Stimulated activated CD8-positive, alpha-beta memory T cell treated with anti-CD3 and anti-CD28 coated beads, Interleukin-12 subunit alpha, Interleukin-12 subunit beta, amount 100 ng/mL, for 1 hour (primary cell): ENCODE data around the gene SDF2L1.
"Not testable (repeated sequence)": the region's sequence is repeated elsewhere in the genome, so short reads cannot be mapped to it uniquely, and the experiment has no call there.

Experiments
- DNase-seq: peaks from one replicate; pipeline ENCODE4 v3.0.0-alpha.2; 2020; ENCODE audit warnings: low read depth

SDF2L1 gene

GRCh38 chr22:21636629-21637218 lies 5.4 kb upstream of the SDF2L1 start:
- DNase-seq, result no peak

- DNase-seq, result not testable (repeated sequence)
These were observed 4.7 kb upstream of the SDF2L1 start for GRCh38 chr22:21637450-21637849.

DNA sequence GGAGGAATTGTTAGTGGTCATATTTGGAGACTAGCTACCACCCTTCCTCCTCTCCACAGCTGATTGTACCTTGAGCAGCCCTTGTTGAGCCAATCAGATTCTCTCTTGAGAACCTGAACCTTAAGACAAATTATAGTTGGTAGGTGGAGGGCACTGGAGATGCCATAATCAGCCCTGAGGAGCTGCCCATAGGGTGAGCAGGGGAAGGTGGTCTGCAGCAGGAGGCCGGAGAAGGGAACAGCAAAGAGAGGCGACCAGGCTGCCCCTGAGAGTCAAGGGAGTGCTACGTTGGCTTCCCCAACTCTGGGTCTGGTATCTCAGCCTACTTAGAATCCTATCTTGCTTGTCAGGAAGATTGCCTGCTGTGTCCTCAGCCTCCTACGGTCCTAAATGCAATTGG lies 2.7 kb upstream of the SDF2L1 start:
- no peak for DNase-seq

DNA sequence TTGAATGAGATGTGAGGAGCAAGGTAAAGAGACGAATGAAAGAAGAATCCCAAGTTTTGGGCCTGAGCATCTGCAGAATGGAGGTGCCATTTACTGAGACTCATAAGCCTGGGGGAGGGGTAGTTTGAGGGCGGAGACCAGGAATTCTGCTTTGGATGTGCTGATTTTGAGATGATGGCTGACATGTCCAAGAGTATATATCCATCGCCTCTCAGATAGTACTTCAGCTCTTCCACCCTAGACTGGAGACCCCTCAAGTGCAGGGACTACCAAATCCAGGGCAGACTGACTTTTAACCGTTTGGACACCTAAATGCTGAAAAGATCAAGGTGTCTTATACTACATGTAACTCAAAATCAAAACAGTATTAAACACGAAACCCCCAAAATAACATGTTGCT lies 1.3 kb upstream of the SDF2L1 start:
- DNase-seq, result no peak

DNA sequence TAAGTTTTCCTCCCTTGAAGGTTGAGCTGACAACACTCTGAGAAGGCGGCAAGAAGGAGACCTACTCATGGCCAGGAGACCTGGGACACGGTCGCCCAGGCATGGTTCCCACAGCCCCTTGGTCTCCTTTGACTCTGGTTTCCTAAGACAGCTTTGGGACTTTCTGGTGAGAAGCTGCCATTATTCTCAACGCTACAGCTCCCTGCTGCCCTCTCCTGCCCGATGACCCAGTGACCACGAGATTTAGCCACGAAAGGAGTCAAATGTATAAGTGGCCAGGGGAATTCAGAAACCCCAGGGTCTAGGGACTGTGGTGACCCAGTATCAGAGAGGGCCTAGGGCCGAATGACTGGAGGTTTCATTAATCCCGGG lies 699 bp upstream of the SDF2L1 start:
- DNase-seq, result no peak

GRCh38 chr22:21642584-21643448 lies 714 bp downstream of the SDF2L1 start:
- DNase-seq, result no peak

DNA sequence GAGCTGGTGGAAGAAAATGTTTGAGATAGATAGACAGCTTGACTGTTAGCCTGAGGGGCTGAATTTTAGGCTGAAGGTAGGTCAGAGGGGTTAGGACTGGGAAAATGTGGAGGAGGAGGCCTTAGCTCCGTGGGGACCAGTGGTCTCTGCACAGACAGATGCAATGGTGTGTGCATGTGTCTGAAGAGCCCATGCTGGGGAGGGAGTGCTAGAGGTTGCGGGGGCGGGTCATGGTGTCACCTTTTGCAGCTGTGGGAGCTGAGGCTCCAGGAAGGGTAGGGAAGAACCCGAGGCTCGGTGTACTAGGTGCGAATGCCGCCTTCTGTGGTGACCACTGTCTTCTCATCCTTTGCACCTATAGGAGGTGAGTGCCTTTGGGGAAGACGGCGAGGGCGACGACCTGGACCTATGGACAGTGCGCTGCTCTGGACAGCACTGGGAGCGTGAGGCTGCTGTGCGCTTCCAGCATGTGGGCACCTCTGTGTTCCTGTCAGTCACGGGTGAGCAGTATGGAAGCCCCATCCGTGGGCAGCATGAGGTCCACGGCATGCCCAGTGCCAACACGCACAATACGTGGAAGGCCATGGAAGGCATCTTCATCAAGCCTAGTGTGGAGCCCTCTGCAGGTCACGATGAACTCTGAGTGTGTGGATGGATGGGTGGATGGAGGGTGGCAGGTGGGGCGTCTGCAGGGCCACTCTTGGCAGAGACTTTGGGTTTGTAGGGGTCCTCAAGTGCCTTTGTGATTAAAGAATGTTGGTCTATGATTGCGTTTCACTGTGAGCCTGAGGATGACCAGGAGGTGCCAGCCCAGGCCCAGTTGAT lies 1.6 kb downstream of the SDF2L1 start:
- DNase-seq, result no peak

DNA sequence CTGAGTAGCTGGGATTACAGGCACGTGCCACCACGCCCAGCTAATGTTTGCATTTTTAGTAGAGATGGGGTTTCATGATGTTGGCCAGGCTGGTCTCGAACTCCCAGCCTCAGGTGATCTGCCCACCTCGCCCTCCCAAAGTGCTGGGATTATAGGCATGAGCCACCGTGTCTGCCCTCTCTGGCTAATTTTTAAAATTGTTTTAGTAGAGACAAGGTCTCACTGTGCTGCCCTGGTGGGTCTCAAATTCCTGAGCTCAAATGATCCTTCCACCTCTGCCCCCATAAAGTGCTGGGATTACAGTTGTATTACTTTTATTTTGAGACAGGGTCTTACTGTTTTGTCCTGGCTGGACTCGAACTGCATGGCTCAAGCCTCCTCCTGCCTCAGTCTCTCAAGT lies 3.4 kb downstream of the SDF2L1 start:
- not testable (repeated sequence) for DNase-seq

- DNase-seq, result peak; percentile 67
These were observed 4.8 kb downstream of the SDF2L1 start for GRCh38 chr22:21646608-21647590.

- DNase-seq, result no peak
These were observed 8.2 kb downstream of the SDF2L1 start for GRCh38 chr22:21650280-21650679.

GRCh38 chr22:21650823-21651520 lies 8.9 kb downstream of the SDF2L1 start:
- DNase-seq, result no peak

DNA sequence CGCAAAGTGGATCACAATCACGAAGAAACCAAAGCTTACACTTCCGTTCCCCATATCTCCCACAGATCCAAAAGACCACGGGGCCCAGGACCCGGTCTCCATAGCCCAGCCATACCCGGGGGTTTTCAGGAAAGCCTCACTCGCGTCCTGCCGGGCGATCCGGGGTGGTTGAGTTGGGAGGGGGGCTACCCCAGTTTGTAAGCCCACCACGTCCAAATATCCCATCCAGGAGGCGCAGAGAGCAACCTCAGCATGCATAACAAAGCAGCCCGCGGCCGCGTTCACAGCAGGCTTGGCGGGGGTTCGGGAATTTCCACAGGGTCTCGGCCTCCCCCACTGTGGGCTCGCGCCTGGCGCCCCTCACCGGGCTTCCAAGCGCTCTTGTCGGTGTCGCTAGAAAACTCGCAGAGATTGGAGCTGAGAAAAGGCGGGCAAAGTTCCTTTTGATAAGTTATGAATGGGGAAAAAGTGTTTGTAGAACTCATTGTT lies 9.5 kb downstream of the SDF2L1 start:
- no peak for DNase-seq

DNA sequence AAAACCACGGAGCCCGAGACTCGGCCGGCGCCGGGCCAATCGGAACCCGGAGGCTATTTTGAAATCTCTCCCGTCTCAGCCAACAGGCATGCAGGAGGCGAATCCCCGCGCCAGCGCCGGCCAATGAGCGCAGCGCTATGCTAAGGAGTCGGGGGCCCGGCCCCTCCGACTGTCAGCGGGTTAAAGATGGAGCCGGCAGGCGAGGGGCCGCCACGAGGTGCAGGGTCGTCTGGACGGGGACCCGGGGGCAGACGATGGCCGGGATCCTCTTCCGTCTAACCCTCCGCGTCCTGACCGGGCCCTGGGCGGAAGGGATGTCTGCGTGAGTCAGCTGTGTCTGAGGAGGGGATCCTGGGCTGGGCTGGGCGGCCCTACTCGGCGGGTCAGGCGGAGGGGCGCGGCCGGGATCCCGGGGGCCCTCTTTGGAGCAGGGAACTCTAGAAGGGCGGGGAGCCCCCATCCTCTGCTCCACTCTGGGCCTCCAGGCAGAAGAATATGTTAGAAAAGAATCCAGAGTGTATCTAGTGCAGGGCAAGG lies 10.0 kb downstream of the SDF2L1 start:
- peak; percentile 69 for DNase-seq

DNA sequence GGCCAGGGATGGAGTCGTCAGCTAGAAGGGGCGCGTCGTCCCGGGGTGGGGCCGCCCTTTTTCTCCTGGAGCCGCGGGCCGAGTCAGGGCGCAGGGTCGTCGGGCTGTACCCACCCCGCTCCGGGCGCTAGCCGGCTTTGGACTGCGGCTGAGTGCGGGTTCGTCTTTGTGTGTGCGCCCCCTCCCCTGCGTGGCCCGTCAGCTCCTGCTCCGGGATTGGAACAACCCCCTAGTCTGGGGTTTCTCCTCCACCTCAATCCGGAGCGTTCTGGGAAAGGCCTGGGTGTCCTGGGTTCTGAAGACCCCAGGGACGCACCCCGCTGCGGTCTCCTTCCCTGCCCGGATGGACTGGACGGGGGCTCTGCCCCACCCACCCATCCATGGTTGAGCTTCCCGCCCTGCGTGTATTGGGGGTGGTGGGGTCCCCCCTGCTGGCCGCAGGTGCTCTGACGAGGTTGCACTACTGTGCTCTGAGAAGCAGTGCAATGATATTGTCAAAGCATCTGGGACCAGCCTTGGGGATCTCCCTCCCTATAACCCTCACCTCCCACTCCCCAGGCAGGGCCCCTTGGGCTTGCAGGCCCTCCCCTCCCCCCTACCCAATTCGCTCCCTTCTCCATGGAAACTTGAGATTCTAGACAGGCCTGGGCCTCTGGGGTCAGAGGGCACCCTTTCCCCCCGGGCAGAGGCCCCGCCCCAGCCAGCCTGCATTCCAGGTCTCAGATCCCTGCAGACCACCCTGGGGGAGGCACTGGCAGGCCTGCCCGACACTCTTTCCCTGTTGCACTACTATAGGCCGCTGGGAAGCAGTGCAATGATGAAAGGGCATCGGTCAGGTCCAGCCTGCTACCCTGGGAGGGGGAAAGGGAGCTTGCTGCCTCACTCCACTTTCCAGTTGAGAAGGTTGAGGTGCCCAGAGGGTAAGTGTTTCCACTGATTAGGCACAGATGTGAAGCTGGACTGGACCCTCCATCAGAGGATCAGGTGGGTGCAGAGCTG lies 10.7 kb downstream of the SDF2L1 start:
- no peak for DNase-seq

DNA sequence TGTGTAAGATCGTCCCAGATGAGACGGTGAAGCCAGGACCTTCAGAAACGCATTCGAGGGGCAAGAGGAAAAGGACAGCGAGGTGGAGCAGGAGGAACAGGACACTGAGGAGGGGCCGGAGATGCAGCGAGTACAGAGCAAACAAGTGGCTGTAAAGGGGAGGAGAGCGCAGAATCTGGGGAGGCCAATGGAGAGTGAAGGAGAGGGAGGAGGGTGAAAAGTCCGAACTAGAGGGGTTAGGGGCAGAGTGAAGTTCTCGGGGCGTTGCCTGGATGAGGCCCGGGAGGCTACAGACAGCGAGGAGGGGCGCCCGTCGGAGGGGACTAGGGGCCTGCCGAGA lies 14.9 kb downstream of the SDF2L1 start:
- DNase-seq, result no peak

GRCh38 chr22:21657360-21658032 lies 15.4 kb downstream of the SDF2L1 start:
- DNase-seq, result peak; percentile 61

- no peak for DNase-seq
These were observed 17.9 kb downstream of the SDF2L1 start for GRCh38 chr22:21659864-21660525.

GRCh38 chr22:21660904-21661303 lies 18.8 kb downstream of the SDF2L1 start:
- no peak for DNase-seq
